ENCODE data around the gene ASB18. TPM values are rescaled to one million over a fixed set of nuclear protein-coding genes. Genes with fewer than 3 reads are reported as not detected.

The ASB18 gene
- total RNA-seq, 4 donors from 2014 or later: not detected

DNA sequence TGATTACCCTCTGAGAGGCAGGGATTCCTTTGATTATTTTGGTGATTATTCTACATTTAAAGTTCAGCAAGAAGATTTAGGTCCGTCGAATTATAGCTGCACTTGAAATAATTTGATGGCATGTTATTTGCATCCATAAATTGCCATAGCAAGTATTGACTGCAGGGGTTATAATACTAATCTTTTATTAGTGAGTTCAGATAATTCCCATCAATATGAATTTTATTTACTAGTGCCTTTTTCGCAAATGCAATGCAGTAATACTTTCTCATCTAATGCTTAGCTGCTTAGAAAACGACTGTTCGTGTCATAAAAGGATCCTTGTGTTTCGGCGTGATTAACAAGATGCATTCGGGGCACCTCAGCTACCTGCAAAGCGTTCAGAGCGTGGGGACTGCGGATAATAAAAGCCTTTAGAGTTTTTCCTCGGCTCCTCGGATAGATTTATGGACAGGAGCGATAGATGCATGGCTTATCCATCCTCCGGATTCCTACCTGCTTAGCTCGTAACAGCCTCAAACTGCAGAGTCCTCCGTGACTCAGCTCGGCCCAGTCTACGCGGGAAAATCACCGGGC is 93.5 kb downstream of the ASB18 start:
- H3K4me3 ChIP-seq: no peak overlapping the region
- H3K27ac ChIP-seq: no peak overlapping the region
- peaks cover 0 to 75% (median 29%) of the 10 kb centered on the region in 4 donors for H3K4me1 ChIP-seq
- DNase-seq (ENCODE audit: low spot score in 2 of 2): no peak
- H3K36me3 ChIP-seq: no peaks in the 10 kb centered on the region
- no peaks in the 10 kb centered on the region for H3K9me3 ChIP-seq
- WGBS, 2 donors: 12 to 13% methylated on average over 21 of the region's 21 CpGs
- H3K27me3 ChIP-seq: peaks cover 5 to 94% of the 10 kb centered on the region in 2 donors
- TF ChIP-seq POLR2A (IDR thresholded peaks at IDR 0.05) (no peak), EP300 (IDR thresholded peaks at IDR 0.05) (peak in 1 of 2 donors; percentile 6)
- TF ChIP-seq, protein P1, sequence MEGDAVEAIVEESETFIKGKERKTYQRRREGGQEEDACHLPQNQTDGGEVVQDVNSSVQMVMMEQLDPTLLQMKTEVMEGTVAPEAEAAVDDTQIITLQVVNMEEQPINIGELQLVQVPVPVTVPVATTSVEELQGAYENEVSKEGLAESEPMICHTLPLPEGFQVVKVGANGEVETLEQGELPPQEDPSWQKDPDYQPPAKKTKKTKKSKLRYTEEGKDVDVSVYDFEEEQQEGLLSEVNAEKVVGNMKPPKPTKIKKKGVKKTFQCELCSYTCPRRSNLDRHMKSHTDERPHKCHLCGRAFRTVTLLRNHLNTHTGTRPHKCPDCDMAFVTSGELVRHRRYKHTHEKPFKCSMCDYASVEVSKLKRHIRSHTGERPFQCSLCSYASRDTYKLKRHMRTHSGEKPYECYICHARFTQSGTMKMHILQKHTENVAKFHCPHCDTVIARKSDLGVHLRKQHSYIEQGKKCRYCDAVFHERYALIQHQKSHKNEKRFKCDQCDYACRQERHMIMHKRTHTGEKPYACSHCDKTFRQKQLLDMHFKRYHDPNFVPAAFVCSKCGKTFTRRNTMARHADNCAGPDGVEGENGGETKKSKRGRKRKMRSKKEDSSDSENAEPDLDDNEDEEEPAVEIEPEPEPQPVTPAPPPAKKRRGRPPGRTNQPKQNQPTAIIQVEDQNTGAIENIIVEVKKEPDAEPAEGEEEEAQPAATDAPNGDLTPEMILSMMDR (IDR thresholded peaks at IDR 0.05): no peak

DNA sequence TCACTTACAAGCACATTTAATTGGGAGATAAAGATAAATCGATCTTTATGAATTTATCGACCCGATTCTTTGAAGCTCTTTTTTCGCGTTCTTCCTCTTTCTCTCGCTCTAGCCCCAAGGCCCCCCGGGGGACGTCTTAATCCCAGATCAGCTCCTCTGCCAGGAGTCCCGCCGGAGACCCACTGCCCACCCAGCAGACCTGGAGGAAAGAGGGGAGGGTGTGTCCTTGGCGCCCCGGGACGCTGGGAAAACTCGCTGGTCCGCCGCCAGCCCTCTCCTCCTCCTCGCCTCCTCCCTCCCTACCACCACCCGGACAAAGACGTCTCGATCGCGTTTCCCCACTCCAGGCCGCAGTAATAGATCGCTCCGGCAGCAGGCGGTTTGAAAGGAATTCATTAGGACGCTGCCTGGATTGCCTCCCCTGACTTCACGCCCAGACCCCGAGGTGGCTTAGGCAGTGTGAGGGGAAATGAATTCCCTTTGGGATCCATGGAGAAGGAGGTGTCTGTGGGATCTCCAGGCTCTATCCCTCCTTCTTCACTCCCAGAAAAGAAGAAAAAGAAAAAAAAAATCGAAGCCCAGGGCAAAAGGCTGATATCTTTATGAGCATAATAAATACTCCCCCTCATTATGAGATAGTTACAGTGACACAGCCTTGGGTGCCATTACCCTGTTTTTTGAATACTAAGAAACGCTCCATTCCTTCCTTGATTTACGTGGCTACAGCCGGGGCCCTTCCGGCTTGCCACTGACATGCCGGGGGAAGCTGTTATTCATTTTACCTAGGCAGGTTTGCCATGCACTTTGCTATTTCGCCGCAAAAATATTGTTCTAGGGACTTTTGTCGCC is 94.2 kb downstream of the ASB18 start:
- Histone ChIP-seq H3K36me3 (no peaks in the 10 kb centered on the region), H3K4me3 (no peak overlapping the region), H3K27me3 (peaks cover 5 to 94% of the 10 kb centered on the region in 2 donors), H3K9me3 (no peaks in the 10 kb centered on the region), H3K4me1 (peaks cover 0 to 82% (median 30%) of the 10 kb centered on the region in 4 donors), H3K27ac (no peak overlapping the region)
- WGBS, 2 donors: 6 to 7% methylated on average over 35 to 38 of the region's 38 CpGs
- no peak for DNase-seq (ENCODE audit: low spot score in 2 of 2)
- TF ChIP-seq POLR2A (IDR thresholded peaks at IDR 0.05) (no peak), EP300 (IDR thresholded peaks at IDR 0.05) (no peak)
- TF ChIP-seq, protein P1 (IDR thresholded peaks at IDR 0.05): no peak

DNA sequence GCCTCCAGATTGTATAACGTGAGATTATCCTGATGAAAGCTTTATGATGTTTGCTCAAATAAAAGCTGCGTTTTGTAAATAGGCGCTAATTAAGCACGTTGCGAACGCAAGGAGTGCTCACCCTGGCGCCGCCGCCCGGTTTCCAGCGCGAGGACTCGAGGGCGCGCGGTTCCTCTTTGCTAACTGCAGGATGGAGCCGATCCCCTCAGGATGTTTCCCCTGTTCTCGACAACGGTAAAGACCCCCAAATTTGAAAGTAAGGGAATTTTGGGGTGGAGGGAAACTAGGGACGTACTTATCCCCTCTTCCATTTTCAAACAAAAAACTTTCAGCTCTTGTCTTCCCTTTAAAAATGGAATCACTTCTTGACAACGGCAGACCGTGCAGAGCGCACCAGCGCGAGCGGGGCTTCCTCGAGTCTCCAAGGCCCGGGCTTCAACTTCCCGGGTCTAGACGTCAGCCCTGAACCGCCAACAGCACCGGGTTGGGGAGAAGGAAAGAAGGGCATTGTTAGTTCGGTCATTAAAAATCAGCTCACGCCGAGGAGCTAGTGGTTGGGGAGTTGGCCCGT is 95.0 kb downstream of the ASB18 start:
- no peak for DNase-seq (ENCODE audit: low spot score in 2 of 2)
- H3K4me3 ChIP-seq: no peak overlapping the region
- peaks cover 5 to 94% of the 10 kb centered on the region in 2 donors for H3K27me3 ChIP-seq
- H3K36me3 ChIP-seq: no peaks in the 10 kb centered on the region
- 8 to 10% methylated on average over 36 of the region's 36 CpGs for WGBS, 2 donors
- H3K9me3 ChIP-seq: no peaks in the 10 kb centered on the region
- TF ChIP-seq, protein P1 (IDR thresholded peaks at IDR 0.05): no peak
- TF ChIP-seq EP300 (IDR thresholded peaks at IDR 0.05) (no peak), POLR2A (IDR thresholded peaks at IDR 0.05) (no peak)
- H3K27ac ChIP-seq: no peak overlapping the region
- H3K4me1 ChIP-seq: peaks cover 0 to 90% (median 37%) of the 10 kb centered on the region in 4 donors

DNA sequence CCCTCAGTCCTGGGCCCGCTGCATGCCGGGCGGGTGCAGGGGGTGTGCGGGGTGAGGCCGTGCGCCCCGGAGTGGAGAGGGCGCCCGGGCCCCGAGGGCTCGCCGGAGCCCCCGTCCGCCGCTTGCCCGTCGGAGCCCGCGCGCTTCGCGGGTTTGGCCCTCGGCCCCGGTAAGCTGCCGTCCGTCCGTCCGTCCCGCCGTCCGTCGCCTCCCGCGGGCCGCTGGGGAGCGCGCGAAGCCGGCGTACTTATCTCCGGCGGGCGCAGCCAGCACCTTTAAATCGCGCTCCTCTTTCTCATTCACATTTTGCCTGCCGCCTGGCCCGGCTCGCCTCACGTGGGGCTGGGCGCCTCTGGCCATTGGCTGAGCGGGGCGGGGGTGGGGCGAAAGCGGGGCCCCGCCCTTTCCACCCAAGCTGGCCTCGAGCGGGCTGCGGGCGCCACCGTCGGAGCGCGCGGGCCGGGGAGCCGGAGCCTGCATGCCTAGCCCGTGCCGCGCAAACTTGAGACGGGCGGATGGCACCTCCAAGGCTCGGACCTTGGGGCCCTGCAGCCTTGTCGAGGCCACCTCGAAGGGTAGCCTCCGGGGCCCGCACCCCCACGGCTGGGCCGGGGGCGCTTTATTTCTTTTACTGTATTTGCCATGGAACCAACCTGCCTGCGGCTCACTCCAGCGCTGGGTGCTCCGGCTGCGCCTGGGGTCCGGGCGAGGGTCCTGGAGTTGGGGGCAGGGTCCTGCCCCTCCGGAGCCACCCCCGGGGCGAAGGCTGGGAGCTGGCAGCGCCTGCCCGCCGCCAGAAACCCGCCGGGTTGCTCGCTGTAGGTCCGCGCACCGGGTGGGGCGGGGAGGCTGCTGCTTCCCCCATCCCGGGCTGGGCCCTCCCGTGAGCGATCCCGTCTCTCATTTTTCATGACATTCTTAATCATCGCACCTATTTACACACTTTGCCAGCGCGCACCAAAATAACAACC is 95.8 kb downstream of the ASB18 start, which contains the start of gene GBX2:
Gene GBX2, minus strand, starts transcription at position 277 of the 971 bp plus-strand sequence. CDS start 415 bp downstream, outside the sequence.
- H3K27me3 ChIP-seq: peaks cover 5 to 94% of the 10 kb centered on the region in 2 donors
- WGBS, 2 donors: 3 to 6% methylated on average over 34 to 64 of the region's 105 CpGs
- TF ChIP-seq, protein P1 (IDR thresholded peaks at IDR 0.05): no peak
- TF ChIP-seq EP300 (IDR thresholded peaks at IDR 0.05) (no peak), POLR2A (IDR thresholded peaks at IDR 0.05) (no peak)
- H3K36me3 ChIP-seq: no peaks in the 10 kb centered on the region
- DNase-seq (ENCODE audit: low spot score in 2 of 2): no peak
- H3K4me3 ChIP-seq: peak within 1 kb of the TSS in 3 of 4 donors; percentile 12 to 34 (median 23)
- H3K9me3 ChIP-seq: no peaks in the 10 kb centered on the region
- peaks cover 0 to 94% (median 42%) of the 10 kb centered on the region in 4 donors for H3K4me1 ChIP-seq
- H3K27ac ChIP-seq: no peak within 1 kb of the TSS

Data from tibial nerve (tissue), 4 donors.